ENCODE measurements around the gene XIST.

GRCh38 chrX:73867144-73867543 lies 14.6 kb upstream of the XIST start:
- TF ChIP-seq CTCF (IDR thresholded peaks at IDR 0.05): no peak
- TF ChIP-seq EZH2 (IDR thresholded peaks at IDR 0.05; ENCODE audit: borderline replicate concordance, insufficient read depth, low read depth, low read length, poor library complexity, severe bottlenecking): no peak

All from B cell (primary cell).